B cell (primary cell): ENCODE measurements around the gene MYOM1. TPM values are rescaled to one million over a fixed set of nuclear protein-coding genes. Genes with fewer than 3 reads are reported as not detected.

ENCODE experiments used
- ATAC-seq: fragments of 200-7000 bp; cut with Tn5 transposase; one replicate; pipeline ENCODE4 v1.10.0; 2021; ENCODE audit warnings: low read depth, mild to moderate bottlenecking, moderate number of reproducible peaks, moderate library complexity
- CTCF ChIA-PET: fragments of 350-600 bp; sonication (Branson Sonifier 250); formaldehyde crosslinking; loops from one replicate; lab custom pipeline; 2021; ENCODE audit warnings: antibody characterized with exemption, inconsistent platforms; lab: Charles Lee
- POLR2A ChIA-PET: fragments of 350-600 bp; sonication (Branson Sonifier 250); formaldehyde crosslinking; loops from one replicate; lab custom pipeline; 2021; ENCODE audit warnings: antibody characterized with exemption; lab: Charles Lee
- DNase-seq: peaks from one replicate; pipeline ENCODE4 v3.0.0; 2013
- H2AFZ ChIP-seq: 2 replicates; pipeline ENCODE4 v1.6.1; 2012; ENCODE audit warnings: mild to moderate bottlenecking, low read depth, low read length; ENCODE audit not compliant: insufficient read depth, poor library complexity, severe bottlenecking
- H3K27ac ChIP-seq, 2 donors: 1 replicate in 1 of 2; 2 replicates in 1 of 2; pipeline ENCODE4 v1.5.1; 2012 to 2013; ENCODE audit warnings: low read length in 2 of 2, mild to moderate bottlenecking in 2 of 2, moderate library complexity in 1 of 2
- H3K27me3 ChIP-seq, 4 experiments: fragments of 200-600 bp in 1 of 4; sonication (generic) in 1 of 4; replicated peaks in 1 of 4; 1 replicate in 2 of 4; 2 replicates in 2 of 4; pipeline versions ENCODE4 v1.6.1 to v1.7.0; 2013 to 2016; ENCODE audit warnings: low read length in 3 of 4, mild to moderate bottlenecking in 2 of 4, mixed read lengths in 1 of 4, moderate library complexity in 1 of 4; ENCODE audit not compliant: insufficient read depth in 4 of 4, control insufficient read depth in 3 of 4; ENCODE audit errors: control extremely low read depth in 1 of 4
- H3K36me3 ChIP-seq, 2 experiments: replicated peaks in 1 of 2; 1 replicate in 1 of 2; 2 replicates in 1 of 2; pipeline versions ENCODE4 v1.6.1 to v1.7.1; 2013; ENCODE audit warnings: low read length in 1 of 2; ENCODE audit not compliant: insufficient read depth in 2 of 2, control insufficient read depth in 1 of 2; ENCODE audit errors: control extremely low read depth in 1 of 2, extremely low read depth in 1 of 2
- H3K4me1 ChIP-seq, 2 donors: fragments of 200-600 bp in 1 of 2; sonication (generic) in 1 of 2; 1 replicate in 1 of 2; 2 replicates in 1 of 2; pipeline versions ENCODE4 v1.5.1 to v1.6.1; 2013 to 2017; ENCODE audit warnings: low read length in 2 of 2; ENCODE audit not compliant: control insufficient read depth in 2 of 2, insufficient read depth in 2 of 2
- H3K4me2 ChIP-seq: replicated peaks from 2 replicates; pipeline ENCODE3; 2012; ENCODE audit warnings: mild to moderate bottlenecking, low read depth, low read length; ENCODE audit not compliant: poor library complexity, severe bottlenecking
- H3K4me3 ChIP-seq, 5 experiments: fragments of 200-600 bp in 1 of 5; sonication (generic) in 1 of 5; 1 replicate in 3 of 5; 2 replicates in 2 of 5; pipeline versions ENCODE4 v1.5.1 to v1.7.0; 2011 to 2016; ENCODE audit warnings: low read length in 4 of 5, mild to moderate bottlenecking in 4 of 5, low read depth in 2 of 5, control low read depth in 1 of 5, moderate library complexity in 1 of 5; ENCODE audit not compliant: insufficient read depth in 1 of 5; ENCODE audit errors: control extremely low read depth in 1 of 5, extremely low read depth in 1 of 5
- H3K79me2 ChIP-seq: fragments of 200-600 bp; sonication (generic); one replicate; pipeline ENCODE4 v1.6.0; 2016; ENCODE audit warnings: low read length; ENCODE audit not compliant: control insufficient read depth, insufficient read depth
- H3K9ac ChIP-seq: fragments of 200-600 bp; sonication (generic); 2 replicates; pipeline ENCODE4 v1.6.1; 2017; ENCODE audit warnings: mild to moderate bottlenecking, low read length, moderate library complexity
- H3K9me3 ChIP-seq, 3 donors: one replicate each; pipeline versions ENCODE4 v1.6.1 to v1.7.1; 2013; ENCODE audit warnings: low read length in 2 of 3; ENCODE audit not compliant: control insufficient read depth in 2 of 3, insufficient read depth in 1 of 3; ENCODE audit errors: control extremely low read depth in 1 of 3
- H4K20me1 ChIP-seq: 2 replicates; pipeline ENCODE4 v1.6.0; 2012; ENCODE audit warnings: mild to moderate bottlenecking, low read length; ENCODE audit not compliant: insufficient read depth, control insufficient read depth, poor library complexity, severe bottlenecking
- H3K27ac Mint-ChIP-seq: one replicate; pipeline ENCODE4 v1.8.0; 2021; ENCODE audit warnings: mixed read lengths
- H3K27me3 Mint-ChIP-seq: one replicate; pipeline ENCODE4 v1.8.0; 2021; ENCODE audit warnings: mixed read lengths
- H3K4me1 Mint-ChIP-seq: one replicate; pipeline ENCODE4 v1.8.0; 2021; ENCODE audit warnings: mixed read lengths
- H3K4me3 Mint-ChIP-seq: one replicate; pipeline ENCODE4 v1.8.0; 2021; ENCODE audit warnings: mixed read lengths
- H3K9me3 Mint-ChIP-seq: one replicate; pipeline ENCODE4 v1.8.0; 2022; ENCODE audit warnings: mixed read lengths; ENCODE audit not compliant: insufficient read depth
- CTCF ChIP-seq: fragments of 200-600 bp; IDR thresholded peaks from one replicate; pipeline ENCODE4 v1.8.0; 2022; ENCODE audit warnings: antibody characterized with exemption, mild to moderate bottlenecking
- EZH2 ChIP-seq: IDR thresholded peaks from 2 replicates; pipeline ENCODE4 v1.6.1; 2012; ENCODE audit warnings: borderline replicate concordance, low read depth, mild to moderate bottlenecking, moderate library complexity, low read length; ENCODE audit not compliant: insufficient read depth, poor library complexity, severe bottlenecking
- WGBS: methylation state at CpG from one replicate; pipeline ENCODE4 v1.1.5; 2013; ENCODE audit warnings: missing lambda C conversion rate; ENCODE audit not compliant: insufficient coverage; 5-methylcytosine and 5-hydroxymethylcytosine counted together
- intact Hi-C: fragments of 100-400 bp; cut with micrococcal nuclease; formaldehyde crosslinking; loops from one replicate; pipeline ENCODE4 v1.10.0; 2022
- polyA plus RNA-seq: library from polyadenylated mRNA; depleted of rRNA; stranded (reverse); fragments of >200 nt; gene quantifications from 2 replicates; pipeline ENCODE4 v1.2.3, GENCODE V29; 2012
- total RNA-seq, 2 donors: library from RNA; stranded (reverse); fragments of 120-200 nt in 1 of 2; gene quantifications; 1 replicate in 1 of 2; 2 replicates in 1 of 2; pipeline versions ENCODE4 v1.2.3 to v1.2.4, GENCODE V29; 2013 to 2022

The MYOM1 gene
- total and polyA plus RNA-seq, 2 donors (not counting 1 experiment from before 2014, with no cell fraction given), result 1.5 to 12.8 TPM

GRCh38 chr18:3184275-3184963 lies 35.3 kb downstream of the MYOM1 start:
- H3K27ac Mint-ChIP-seq, result peak overlapping the region; percentile 63

More at GRCh38 chr18:3184275-3184963, 35.3 kb downstream of the MYOM1 start:
- Histone ChIP-seq H2AFZ (no peak overlapping the region), H3K4me2 (no peak overlapping the region), H3K9ac (no peak overlapping the region), H3K27me3 (no peaks in the 10 kb centered on the region), H3K79me2 (no peaks in the 10 kb centered on the region), H3K4me3 (no peak overlapping the region), H3K9me3 (no peaks in the 10 kb centered on the region), H3K4me1 (peaks cover 4 to 6% of the 10 kb centered on the region in 2 donors), H3K27ac (no peak overlapping the region), H4K20me1 (no peaks in the 10 kb centered on the region), H3K36me3 (peaks cover 0 to 5% of the 10 kb centered on the region in 2 experiments)
- Mint-ChIP-seq H3K27me3 (no peaks in the 10 kb centered on the region), H3K4me3 (no peak overlapping the region), H3K9me3 (no peaks in the 10 kb centered on the region), H3K4me1 (peaks cover 8% of the 10 kb centered on the region)
- intact Hi-C loops, result no loop called here
- DNase-seq (no peak), ATAC-seq (no peak)
- WGBS, result 98% methylated on average over 6 of the region's 6 CpGs
- CTCF ChIA-PET, result interaction anchor here (0.5 to 1.9 kb wide), 5 partner anchors 14 to 191 kb away, joined by 3 to 9 read pairs (median 3); no protein-coding TSS in a partner anchor
- TF ChIP-seq CTCF (no peak), EZH2 (no peak)
- POLR2A ChIA-PET, result interaction anchor here (1.2 kb wide), 1 partner anchor 62 kb away, joined by 3 read pairs; no protein-coding TSS in a partner anchor
